GM21529 (cell line): ENCODE measurements around the gene ZBTB9.
"Not testable (repeated sequence)": the region's sequence is repeated elsewhere in the genome, so short reads cannot be mapped to it uniquely, and the experiment has no call there.

ENCODE experiments used
- ATAC-seq: cut with Tn5 transposase; IDR thresholded peaks from one replicate; pipeline ENCODE4 v1.9.1; 2021; ENCODE audit not compliant: unreplicated experiment

The ZBTB9 gene

DNA sequence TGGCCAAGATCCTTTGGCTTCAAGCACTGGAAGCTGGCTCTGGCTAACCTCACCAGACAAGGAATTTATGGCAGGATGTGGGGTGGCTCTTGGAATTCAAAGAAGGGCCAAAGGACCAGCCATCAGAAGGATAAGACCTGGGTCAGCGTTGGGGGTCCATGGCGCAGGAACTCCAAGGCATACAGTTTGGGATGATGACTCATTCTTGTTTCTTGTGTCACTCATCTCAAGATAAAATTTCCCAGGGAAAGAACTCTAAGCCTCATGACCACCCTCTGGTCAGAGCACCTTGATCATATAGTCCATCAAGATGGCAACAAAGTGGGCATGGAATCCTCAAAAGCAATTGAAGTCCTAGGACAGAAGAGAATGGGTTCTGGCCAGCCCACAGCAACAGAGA, 4.8 kb downstream of the ZBTB9 start:
- ATAC-seq, result no peak

DNA sequence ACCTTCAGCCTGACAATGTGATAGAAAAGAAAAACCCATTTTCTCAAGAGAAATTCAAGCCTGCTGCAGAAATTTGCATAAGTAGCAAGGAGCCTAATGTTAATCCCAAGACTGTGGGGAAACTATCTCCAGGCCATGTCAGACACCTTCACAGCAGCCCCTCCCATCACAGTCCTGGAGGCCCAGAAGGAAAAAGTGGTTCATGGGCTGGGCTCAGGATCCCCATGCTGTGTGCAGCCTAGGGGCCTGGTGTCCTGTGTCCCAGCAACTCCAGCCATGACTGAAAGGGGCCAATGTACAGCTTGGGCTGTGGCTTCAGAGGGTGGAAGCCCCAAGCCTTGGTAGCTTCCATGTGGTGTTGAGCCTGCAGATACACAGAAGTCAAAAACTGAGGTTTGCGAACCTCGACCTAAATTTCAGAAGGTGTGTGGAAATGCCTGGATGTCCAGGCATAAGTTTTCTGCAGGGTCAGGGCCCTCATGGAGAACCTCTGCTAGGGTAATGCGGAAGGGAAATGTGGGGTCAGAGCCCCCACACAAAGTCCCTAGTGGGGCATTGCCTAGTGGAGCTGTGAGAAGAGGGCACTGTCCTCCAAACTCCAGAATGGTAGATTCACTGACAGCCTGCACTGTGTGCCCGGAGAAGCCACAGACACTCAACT, 11.8 kb downstream of the ZBTB9 start:
- ATAC-seq, result no peak

DNA sequence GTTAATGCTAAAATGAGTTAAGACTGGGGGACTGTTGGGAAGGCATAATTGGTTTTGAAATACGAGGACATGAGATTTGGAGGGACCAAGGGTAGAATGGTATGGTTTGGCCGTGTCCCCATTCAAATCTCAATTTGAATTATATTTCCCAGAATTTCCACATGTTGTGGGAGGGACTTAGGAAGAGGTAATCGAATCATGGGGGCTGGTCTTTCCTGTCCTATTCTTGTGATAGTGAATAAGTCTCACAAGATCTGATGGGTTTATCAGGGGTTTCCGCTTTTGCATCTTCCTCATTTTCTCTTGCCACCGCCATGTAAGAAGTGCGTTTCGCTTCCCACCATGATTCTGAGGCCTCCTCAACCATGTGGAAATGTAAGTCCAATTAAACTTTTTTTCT, 12.7 kb downstream of the ZBTB9 start:
- ATAC-seq, result no peak

DNA sequence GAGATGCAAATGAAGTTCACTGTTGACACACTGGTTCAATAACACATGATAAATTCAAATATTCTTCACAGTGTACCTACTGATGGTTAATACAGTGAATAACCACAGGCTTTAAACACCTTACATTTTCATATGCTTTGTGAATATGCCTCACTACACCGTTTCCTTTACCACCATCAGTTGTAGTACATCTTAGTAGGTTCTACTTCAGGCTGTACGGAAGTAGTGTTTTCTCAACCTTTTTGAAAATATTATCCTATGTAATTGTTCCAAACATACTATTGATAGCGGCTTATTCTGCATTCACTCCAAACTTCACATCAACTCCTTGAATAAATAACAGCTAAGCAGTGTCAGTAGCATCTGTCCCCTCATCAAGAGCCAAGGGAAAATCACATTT, 15.3 kb downstream of the ZBTB9 start:
- no peak for ATAC-seq

DNA sequence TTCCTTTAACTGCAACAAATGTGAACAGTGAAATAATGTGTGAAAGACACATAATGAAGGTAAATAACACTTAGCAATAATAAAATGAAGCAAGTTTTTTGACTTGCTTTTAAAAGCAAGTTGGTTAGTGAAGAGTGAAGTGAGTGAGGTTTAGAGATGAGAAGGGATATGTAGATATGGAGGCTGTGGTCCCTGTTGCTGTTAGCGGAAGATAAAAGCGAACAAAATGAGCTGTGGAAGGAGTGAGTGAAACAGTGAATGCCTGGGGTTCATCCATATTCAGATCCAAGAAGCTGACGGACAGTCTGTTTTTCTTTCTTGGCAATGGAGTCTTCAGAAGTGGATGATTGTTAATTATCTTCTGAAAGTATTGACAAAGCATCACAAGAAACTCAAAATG, 23.5 kb downstream of the ZBTB9 start:
- no peak for ATAC-seq

DNA sequence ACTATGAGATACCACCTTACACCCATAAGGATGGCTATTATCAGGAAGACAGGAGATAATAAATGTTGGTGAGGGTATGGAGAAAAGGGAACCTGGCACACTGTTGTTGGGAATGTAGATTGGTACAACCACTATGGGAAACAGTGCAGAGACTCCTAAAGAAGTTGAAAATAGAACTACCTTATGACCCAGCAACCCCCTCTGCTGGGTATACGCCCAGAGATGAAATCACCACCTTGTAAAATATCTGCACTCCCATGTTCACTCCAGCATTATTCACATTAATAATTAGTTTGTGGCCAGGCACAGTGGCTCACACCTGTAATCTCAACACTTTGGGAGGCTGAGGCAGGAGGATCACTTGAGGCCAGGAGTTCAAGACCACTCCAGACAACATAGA, 26.8 kb downstream of the ZBTB9 start:
- no peak for ATAC-seq

DNA sequence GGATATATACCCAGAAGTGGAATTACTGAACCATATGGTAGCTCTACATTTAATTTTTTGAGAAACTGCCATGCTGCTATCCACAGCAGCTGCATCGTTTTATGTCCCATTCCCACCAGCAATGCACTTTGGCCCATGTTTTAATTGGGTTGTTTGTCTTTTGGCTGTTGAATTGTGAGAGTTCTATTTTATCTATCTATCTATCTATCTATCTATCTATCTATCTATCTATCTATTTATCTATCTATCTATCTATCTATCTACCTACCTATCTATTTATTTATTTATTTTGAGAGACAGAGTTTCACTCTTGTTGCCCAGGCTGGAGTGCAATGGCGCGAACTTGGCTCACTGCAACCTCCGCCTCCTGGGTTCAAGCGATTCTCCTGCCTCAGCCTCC, 28.2 kb downstream of the ZBTB9 start:
- not testable (repeated sequence) for ATAC-seq

DNA sequence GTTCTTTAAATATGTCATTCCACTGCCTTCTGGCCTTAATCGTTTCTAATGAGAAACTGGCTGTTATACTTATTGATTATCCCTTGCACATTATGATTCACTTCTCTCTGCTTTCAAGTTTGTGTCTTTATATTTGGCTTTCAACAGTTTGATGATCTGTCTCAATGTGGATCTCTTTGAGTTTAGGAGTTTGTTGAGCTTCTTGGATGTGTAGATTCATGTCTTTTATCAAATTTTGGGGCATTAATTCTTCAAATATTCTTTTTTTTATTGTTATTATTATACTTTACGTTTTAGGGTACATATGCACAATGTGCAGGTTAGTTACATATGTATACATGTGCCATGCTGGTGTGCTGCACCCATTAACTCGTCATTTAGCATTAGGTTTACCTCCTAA, 29.3 kb downstream of the ZBTB9 start:
- ATAC-seq, result no peak

DNA sequence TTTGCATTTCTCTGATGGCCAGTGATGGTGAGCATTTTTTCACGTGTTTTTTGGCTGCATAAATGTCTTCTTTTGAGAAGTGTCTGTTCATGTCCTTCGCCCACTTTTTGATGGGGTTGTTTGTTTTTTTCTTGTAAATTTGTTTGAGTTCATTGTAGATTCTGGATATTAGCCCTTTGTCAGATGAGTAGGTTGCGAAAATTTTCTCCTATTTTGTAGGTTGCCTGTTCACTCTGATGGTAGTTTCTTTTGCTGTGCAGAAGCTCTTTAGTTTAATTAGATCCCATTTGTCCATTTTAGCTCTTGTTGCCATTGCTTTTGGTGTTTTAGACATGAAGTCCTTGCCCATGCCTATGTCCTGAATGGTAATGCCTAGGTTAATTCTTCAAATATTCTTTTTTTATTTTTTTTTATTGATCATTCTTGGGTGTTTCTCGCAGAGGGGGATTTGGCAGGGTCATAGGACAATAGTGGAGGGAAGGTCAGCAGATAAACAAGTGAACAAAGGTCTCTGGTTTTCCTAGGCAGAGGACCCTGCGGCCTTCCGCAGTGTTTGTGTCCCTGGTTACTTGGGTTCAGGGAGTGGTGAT, 30.4 kb downstream of the ZBTB9 start:
- not testable (repeated sequence) for ATAC-seq

DNA sequence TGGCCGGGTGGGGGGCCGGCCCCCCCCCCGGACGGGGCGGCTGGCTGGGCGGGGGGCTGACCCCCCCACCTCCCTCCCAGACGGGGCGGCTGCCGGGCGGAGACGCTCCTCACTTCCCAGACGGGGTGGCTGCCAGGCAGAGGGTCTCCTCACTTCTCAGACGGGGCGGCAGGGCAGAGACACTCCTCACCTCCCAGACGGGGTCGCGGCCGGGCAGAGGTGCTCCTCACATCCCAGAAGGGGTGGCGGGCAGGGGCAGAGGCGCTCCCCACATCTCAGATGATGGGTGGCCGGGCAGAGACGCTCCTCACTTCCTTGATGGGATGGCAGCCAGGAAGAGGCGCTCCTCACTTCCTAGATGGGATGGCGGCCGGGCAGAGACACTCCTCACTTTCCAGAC, 31.3 kb downstream of the ZBTB9 start:
- ATAC-seq, result not testable (repeated sequence)

DNA sequence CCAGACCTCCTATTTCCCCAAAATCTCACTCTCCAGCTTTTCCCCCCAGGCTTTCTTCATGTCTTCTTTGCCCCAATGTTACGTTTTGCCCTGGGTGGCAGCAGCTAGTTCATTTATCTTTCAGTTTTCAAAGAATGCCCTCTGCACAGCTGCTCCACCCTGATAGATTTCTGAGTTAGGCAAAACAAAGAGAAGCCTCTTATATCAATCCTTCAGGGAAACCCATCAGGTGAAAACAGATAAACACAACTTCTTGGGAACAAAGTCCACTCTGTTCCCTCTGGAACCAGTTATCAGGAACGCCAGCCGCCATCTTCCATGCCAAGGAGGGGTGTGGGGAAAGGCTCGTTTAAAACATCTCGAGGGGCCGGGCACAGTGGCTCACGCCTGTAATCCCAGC, 34.0 kb downstream of the ZBTB9 start:
- ATAC-seq, result no peak

DNA sequence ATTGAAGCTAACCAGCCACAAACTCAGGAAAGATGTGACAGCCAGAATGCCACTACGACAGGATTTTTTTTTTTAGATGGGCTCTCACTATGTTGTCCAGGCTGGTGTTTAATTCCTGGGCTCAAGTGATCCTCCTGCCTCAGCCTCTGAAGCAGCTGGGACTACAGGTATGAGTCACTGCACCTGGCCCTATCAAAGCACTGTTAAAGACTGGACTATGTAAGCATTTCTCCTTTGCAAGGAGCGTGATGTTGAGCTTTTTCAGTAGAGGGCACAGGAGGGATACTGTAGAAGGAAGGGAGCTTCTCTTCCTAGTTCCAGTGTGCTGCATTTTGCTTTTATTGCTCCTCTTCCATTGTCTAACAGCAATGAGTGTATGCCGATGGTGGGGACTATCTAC, 35.8 kb downstream of the ZBTB9 start:
- ATAC-seq, result no peak

DNA sequence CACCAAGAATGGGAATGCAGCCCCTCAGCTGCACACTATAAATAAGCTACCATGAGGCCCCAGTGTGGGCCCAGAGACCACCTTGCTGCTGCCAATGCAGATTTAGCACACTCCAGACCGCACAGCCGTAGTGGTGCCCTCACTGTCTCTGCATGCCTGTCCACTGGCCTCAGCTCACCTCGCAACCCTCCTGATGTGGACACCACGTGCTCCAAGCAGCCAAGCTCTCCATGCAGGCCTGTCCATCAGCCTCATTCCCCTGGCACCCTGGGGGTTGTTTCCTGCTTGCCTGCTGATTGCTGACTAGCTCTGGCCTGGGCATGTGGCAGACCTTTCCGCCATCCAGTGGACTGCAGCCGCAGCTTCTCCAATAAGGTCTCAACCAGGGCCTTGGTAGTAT, 36.2 kb downstream of the ZBTB9 start:
- no peak for ATAC-seq

DNA sequence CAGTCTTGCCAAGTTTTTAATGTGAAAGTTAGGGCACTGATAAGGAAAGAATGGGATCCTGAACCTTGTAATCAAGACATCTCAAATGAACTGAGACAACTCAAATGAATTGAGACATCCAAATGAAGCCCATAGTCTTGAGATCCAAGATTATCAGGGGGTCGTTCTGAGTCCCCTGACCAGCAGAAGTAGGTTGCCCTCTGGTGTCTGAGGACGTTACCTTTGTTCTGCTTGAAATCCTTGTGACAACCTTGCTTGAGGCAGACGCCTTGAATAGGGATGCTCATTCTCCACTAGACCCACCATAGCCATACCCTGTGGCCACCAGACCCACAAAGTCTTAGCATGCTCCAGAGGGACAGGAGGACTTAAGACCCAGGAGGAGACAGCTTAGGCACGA, 37.7 kb downstream of the ZBTB9 start:
- ATAC-seq, result no peak

DNA sequence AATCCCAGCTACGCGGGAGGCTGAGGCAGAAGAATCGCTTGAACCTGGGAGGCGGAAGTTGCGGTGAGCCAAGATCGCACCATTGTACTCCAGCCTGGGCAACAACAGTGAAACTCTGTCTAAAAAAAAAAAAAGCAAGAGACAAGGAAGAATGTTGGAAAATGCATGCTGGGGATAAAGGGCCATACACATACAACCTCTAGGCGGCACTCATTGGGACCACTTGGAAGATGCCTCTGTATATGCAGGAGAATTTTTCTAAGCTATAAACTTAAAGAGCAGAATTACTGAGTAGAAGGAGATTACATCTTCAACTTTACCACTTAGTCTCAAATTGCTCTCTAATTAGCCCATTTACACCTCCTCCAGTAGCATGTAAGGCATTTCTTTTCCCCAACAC, 42.8 kb downstream of the ZBTB9 start:
- ATAC-seq, result no peak

DNA sequence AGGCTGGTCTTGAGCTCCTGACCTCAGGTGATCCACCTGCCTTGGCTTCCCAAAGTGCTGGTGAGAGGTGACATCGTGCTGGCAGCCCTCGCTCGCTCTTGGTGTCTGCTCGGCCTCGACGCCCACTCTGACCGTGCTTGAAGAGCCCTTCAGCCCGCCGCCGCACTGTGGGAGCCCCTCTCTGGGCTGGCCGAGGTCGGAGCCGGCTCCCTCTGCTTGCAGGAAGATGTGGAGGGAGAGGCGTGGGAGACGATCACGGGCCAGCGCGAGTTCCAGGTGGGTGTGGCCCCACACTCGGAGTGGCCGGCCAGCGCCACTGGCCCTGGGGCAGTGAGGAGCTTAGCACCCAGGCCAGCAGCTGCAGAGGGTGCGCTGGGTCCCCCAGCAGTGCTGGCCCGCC, 48.1 kb downstream of the ZBTB9 start:
- ATAC-seq, result no peak

DNA sequence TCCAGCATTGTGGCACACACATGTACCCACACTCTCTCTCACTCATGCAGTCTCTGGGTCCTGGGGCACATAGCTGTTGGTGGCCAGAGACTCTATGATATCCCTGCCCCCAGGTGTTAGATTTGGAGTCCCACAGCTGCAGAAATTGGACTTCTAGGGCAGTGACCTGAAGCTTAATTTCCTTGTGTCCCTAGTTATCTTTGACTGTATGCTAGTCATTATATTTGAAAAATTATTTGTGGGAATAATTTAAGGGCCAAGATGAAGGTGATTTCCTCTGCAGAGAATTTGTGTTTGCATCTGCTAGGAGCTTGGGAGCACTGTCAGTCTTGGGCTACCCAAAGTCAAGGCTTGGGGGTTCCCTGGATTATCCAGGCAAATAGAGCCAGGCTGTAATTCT, 50.1 kb downstream of the ZBTB9 start:
- no peak for ATAC-seq

DNA sequence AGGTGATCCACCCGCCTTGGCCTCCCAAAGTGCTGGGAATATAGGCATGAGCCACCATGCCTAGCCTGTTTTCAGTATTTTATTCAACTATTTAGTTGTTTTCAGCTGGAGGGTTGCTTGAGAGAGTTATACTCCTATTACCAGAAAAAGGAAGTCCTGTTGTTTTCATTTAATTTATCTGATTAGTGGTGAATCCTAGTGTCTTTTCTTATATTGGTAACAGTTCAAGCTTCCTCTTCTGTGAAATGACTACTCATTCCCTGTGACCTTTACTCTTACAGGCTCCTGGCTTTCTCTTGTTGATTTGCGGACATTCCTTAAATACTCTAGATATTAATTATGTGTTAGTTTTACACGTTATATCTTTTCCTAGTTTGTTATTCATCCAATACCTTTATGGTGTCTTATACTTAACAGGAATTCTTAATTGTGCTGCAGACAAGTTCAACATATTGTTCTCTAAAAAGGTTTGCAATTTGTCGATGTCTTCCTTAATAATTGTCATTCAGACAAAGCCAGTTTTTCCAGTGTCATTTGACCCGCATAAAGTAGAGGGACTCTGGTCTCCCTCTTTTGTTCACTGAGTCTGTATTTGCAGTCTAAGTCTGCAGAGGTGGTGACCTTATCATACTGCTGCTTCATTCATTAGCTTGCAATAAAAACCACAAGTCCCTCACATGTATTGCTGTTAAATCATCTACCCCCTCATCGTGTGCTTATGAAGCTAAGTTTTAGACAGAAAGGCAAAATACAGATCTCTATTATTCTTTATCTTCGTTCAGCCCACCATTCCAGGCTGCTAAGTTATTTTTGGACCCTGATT, 51.4 kb downstream of the ZBTB9 start:
- ATAC-seq, result no peak
